ENCODE data around the gene MXD1.

- TF ChIP-seq CTCF (IDR thresholded peaks at IDR 0.05): no peak
- no peak for TF ChIP-seq POLR2A (IDR thresholded peaks at IDR 0.05)
Observed at GRCh38 chr2:69916106-69916505, 1.2 kb downstream of the MXD1 start.
